Endometrial microvascular endothelial cells (primary cell): ENCODE data around the gene LBH. TPM values are rescaled to one million over a fixed set of nuclear protein-coding genes. Genes with fewer than 3 reads are reported as not detected.

Experiments
- in situ Hi-C: cut with HindIII; loops from 2 replicates; pipeline ENCODE4 v1.10.0; 2017; ENCODE audit warnings: low sequenced_read_pairs, low pct_unique_long_range_greater_than_20kb; ENCODE audit errors: inconsistent ontology term
- total RNA-seq: library from RNA; depleted of rRNA; stranded (reverse); fragments of >200 nt; gene quantifications from one replicate; pipeline ENCODE4 v1.2.3, GENCODE V29; 2015; ENCODE audit errors: inconsistent ontology term

Gene LBH
- total RNA-seq, 1 donor from 2014 or later, result 4.5 TPM

- in situ Hi-C loops, result no loop called here
Measured at GRCh38 chr2:30283931-30284565, 52.7 kb downstream of the LBH start.

- in situ Hi-C loops, result no loop called here
Measured at GRCh38 chr2:30285758-30286157, 54.4 kb downstream of the LBH start.

- in situ Hi-C loops, result no loop called here
Measured at GRCh38 chr2:30287190-30287840, 56.0 kb downstream of the LBH start.

- in situ Hi-C loops, result no loop called here
Measured at GRCh38 chr2:30287857-30288513, 56.7 kb downstream of the LBH start.

- in situ Hi-C loops, result no loop called here
Measured at GRCh38 chr2:30288561-30288960, 57.2 kb downstream of the LBH start.

GRCh38 chr2:30293303-30293921 is 62.1 kb downstream of the LBH start:
- in situ Hi-C loops, result no loop called here

- in situ Hi-C loops, result no loop called here
Measured at GRCh38 chr2:30294133-30294532, 62.8 kb downstream of the LBH start.

GRCh38 chr2:30296496-30296895 is 65.2 kb downstream of the LBH start:
- in situ Hi-C loops, result no loop called here

- in situ Hi-C loops, result no loop called here
Measured at GRCh38 chr2:30298302-30298701, 67.0 kb downstream of the LBH start.

- in situ Hi-C loops, result no loop called here
Measured at GRCh38 chr2:30300122-30300455, 68.8 kb downstream of the LBH start.

GRCh38 chr2:30300456-30301221 is 69.3 kb downstream of the LBH start:
- in situ Hi-C loops, result no loop called here

- in situ Hi-C loops, result no loop called here
Measured at GRCh38 chr2:30301551-30301950, 70.2 kb downstream of the LBH start.

GRCh38 chr2:30302566-30302965 is 71.2 kb downstream of the LBH start:
- in situ Hi-C loops, result no loop called here

- in situ Hi-C loops, result no loop called here
Measured at GRCh38 chr2:30303095-30303494, 71.8 kb downstream of the LBH start.

GRCh38 chr2:30305235-30305634 is 73.9 kb downstream of the LBH start:
- in situ Hi-C loops, result no loop called here

GRCh38 chr2:30306522-30306921 is 75.2 kb downstream of the LBH start:
- in situ Hi-C loops, result no loop called here

- in situ Hi-C loops, result no loop called here
Measured at GRCh38 chr2:30308280-30308679, 76.9 kb downstream of the LBH start.
